Hepatocyte (in vitro differentiated cells): ENCODE measurements around the gene MYO1D. TPM values are rescaled to one million over a fixed set of nuclear protein-coding genes. Genes with fewer than 3 reads are reported as not detected.
A peak's percentile ranks its signal among the peaks of the same experiment; 100 is the strongest.
"Not testable (repeated sequence)": the region's sequence is repeated elsewhere in the genome, so short reads cannot be mapped to it uniquely, and the experiment has no call there.

Experiments
- DNase-seq: peaks from one replicate; pipeline ENCODE4 v3.0.0-alpha.2; 2016; ENCODE audit warnings: low spot score
- H2AFZ ChIP-seq: fragments of 200-600 bp; sonication (generic); 2 replicates; pipeline ENCODE4 v1.6.0; 2016; ENCODE audit warnings: antibody characterized with exemption, mild to moderate bottlenecking
- H3K27ac ChIP-seq: fragments of 200-600 bp; sonication (generic); 2 replicates; pipeline ENCODE4 v1.5.1; 2016; ENCODE audit warnings: mild to moderate bottlenecking
- H3K27me3 ChIP-seq: fragments of 200-600 bp; sonication (generic); 2 replicates; pipeline ENCODE4 v1.6.1; 2016
- H3K36me3 ChIP-seq: fragments of 200-600 bp; sonication (generic); replicated peaks from 2 replicates; pipeline ENCODE4 v1.5.1; 2016; ENCODE audit warnings: low read depth; ENCODE audit not compliant: insufficient read depth
- H3K4me1 ChIP-seq: fragments of 200-600 bp; sonication (generic); 2 replicates; pipeline ENCODE4 v1.5.1; 2016; ENCODE audit warnings: mild to moderate bottlenecking, moderate library complexity; ENCODE audit not compliant: insufficient read depth
- H3K4me2 ChIP-seq: fragments of 200-600 bp; sonication (generic); 2 replicates; pipeline ENCODE4 v1.6.0; 2016
- H3K4me3 ChIP-seq: fragments of 200-600 bp; sonication (generic); 2 replicates; pipeline ENCODE4 v1.5.1; 2016; ENCODE audit warnings: mild to moderate bottlenecking
- H3K79me2 ChIP-seq: fragments of 200-600 bp; sonication (generic); 2 replicates; pipeline ENCODE4 v1.6.0; 2017; ENCODE audit warnings: mild to moderate bottlenecking
- H3K9me2 ChIP-seq: fragments of 200-600 bp; sonication (generic); replicated peaks from 2 replicates; pipeline ENCODE4 v1.6.0; 2017; ENCODE audit warnings: mild to moderate bottlenecking; ENCODE audit not compliant: insufficient read depth
- H3K9me3 ChIP-seq: fragments of 200-600 bp; sonication (generic); 2 replicates; pipeline ENCODE4 v1.5.1; 2016; ENCODE audit warnings: low read depth, mild to moderate bottlenecking
- H4K20me1 ChIP-seq: fragments of 200-600 bp; sonication (generic); 2 replicates; pipeline ENCODE4 v1.6.0; 2016; ENCODE audit warnings: mild to moderate bottlenecking; ENCODE audit not compliant: insufficient read depth, poor library complexity, severe bottlenecking
- CTCF ChIP-seq: fragments of 200-600 bp; sonication (generic); IDR thresholded peaks from 2 replicates; pipeline ENCODE4 v1.5.1; 2016; ENCODE audit warnings: antibody characterized with exemption, mild to moderate bottlenecking; ENCODE audit not compliant: poor library complexity
- EZH2 ChIP-seq: fragments of 200-600 bp; sonication (generic); IDR thresholded peaks from 2 replicates; pipeline ENCODE4 v1.6.1; 2016; ENCODE audit warnings: antibody characterized with exemption, mild to moderate bottlenecking, borderline replicate concordance
- EZH2phosphoT487 ChIP-seq: fragments of 200-600 bp; sonication (generic); IDR thresholded peaks from one replicate; pipeline ENCODE4 v1.6.1; 2018; ENCODE audit warnings: antibody characterized with exemption, mild to moderate bottlenecking, low read depth, moderate library complexity; ENCODE audit not compliant: unreplicated experiment, severe bottlenecking
- WGBS: methylation state at CpG from one replicate; pipeline ENCODE4 v1.1.6; 2016; ENCODE audit warnings: low lambda C conversion rate; ENCODE audit errors: missing lambda C conversion rate; 5-methylcytosine and 5-hydroxymethylcytosine counted together
- polyA plus RNA-seq: library from polyadenylated mRNA; unstranded; fragments of >200 nt; fragmentation: Nextera tagmentation; extraction: Ambion mirVana; gene quantifications from 2 replicates; pipeline ENCODE4 v1.2.1, GENCODE V29; 2016
- total RNA-seq: library from RNA; depleted of rRNA; stranded (reverse); fragments of >200 nt; gene quantifications from 2 replicates; pipeline ENCODE4 v1.2.3, GENCODE V29; 2014

MYO1D gene
- 63.2 and 89.0 TPM in 2 replicates for total RNA-seq
- polyA plus RNA-seq: 34.3 and 36.2 TPM in 2 replicates

DNA sequence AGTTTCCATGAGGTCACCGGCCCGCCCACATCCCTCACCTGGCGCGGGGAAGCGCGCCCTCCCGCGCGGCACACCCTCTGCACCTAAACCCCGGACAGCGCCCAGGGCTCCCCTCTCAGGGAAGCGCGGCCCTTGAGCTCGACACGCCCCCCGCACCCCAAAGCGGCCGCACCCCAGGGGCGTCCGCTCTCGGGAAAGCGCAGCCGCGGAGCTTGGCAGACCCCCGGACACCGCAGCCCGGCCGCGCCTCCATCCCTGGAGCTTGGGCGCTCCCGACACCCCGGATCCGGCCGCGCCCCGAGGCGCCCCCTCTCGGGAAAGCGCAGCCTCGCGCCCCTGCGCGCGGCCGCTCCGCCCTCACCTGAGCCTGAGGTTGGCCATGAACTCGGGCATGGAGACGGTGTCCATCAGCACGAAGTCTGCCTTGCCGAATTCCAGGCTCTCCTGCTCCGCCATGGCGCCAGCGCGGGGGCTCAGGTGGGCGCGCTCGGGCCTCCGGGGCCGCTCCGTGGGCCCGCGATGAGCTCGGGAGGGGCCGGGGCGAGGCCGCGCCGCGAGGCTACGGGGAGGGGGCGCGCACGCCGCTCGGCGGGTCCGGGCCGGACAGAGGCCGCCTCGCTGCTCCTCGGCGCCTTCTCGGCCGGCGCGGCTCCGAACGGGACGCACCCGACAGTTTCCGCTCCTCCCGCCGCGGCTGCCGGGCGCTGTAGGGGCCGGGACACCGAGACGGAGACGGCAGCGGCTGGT is at the start of gene MYO1D:
Gene MYO1D, minus strand, starts transcription at position 708 of the 747 bp plus-strand sequence. Its CDS starts 252 bp downstream, at position 456.
- 1% methylated on average over 38 of the region's 101 CpGs for WGBS
- TF ChIP-seq EZH2 (no peak), EZH2phosphoT487 (no peak), CTCF (peak; percentile 48)
- Histone ChIP-seq H4K20me1 (no peaks in the 10 kb centered on the region), H3K4me3 (peak within 1 kb of the TSS; percentile 97), H3K4me2 (peak within 1 kb of the TSS; percentile 83), H3K9me3 (no peaks in the 10 kb centered on the region), H2AFZ (peak within 1 kb of the TSS; percentile 93), H3K4me1 (peaks cover 9% of the 10 kb centered on the region), H3K79me2 (peaks cover 38% of the 10 kb centered on the region), H3K27ac (peak within 1 kb of the TSS; percentile 99), H3K36me3 (no peaks in the 10 kb centered on the region), H3K27me3 (no peaks in the 10 kb centered on the region), H3K9me2 (no peaks in the 10 kb centered on the region)
- peak; percentile 88 for DNase-seq

GRCh38 chr17:32926183-32926582 is 49.3 kb upstream of the MYO1D start:
- DNase-seq: no peak
- H3K4me3 ChIP-seq: no peak overlapping the region
- no peaks in the 10 kb centered on the region for H3K9me2 ChIP-seq
- no peaks in the 10 kb centered on the region for H3K9me3 ChIP-seq
- H3K27ac ChIP-seq: no peak overlapping the region
- no peaks in the 10 kb centered on the region for H3K36me3 ChIP-seq
- H3K79me2 ChIP-seq: peaks cover 27% of the 10 kb centered on the region
- H3K27me3 ChIP-seq: no peaks in the 10 kb centered on the region
- H4K20me1 ChIP-seq: peaks cover 5% of the 10 kb centered on the region
- no peak overlapping the region for H2AFZ ChIP-seq
- peaks cover 15% of the 10 kb centered on the region for H3K4me1 ChIP-seq
- WGBS: 94% methylated on average over 5 of the region's 5 CpGs
- TF ChIP-seq EZH2: no peak
- TF ChIP-seq CTCF: no peak
- no peak for TF ChIP-seq EZH2phosphoT487
- H3K4me2 ChIP-seq: no peak overlapping the region

DNA sequence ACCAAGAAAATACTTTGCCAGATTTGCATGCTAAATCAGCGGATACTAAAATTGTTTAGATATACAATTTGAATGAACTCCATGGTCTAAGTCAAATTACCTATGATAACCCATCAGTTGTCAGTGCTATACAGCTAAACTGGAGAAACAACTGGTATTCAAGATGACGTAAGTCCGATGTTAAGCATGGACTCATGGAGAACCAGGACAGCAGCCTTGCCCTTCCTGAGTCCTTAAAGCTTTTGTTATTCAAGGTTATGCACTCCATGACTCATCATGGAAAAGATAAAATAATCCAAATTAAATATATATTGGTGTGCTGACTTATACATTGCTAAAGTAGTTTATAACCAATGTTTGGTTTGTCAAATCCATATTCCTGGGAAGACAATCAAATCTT is 47.0 kb upstream of the MYO1D start:
- DNase-seq: not testable (repeated sequence)

GRCh38 chr17:32921017-32921416 is 44.1 kb upstream of the MYO1D start:
- H3K36me3 ChIP-seq: no peaks in the 10 kb centered on the region
- no peaks in the 10 kb centered on the region for H4K20me1 ChIP-seq
- no peak overlapping the region for H3K4me3 ChIP-seq
- no peak overlapping the region for H3K4me2 ChIP-seq
- H2AFZ ChIP-seq: no peak overlapping the region
- H3K9me3 ChIP-seq: no peaks in the 10 kb centered on the region
- no peaks in the 10 kb centered on the region for H3K9me2 ChIP-seq
- H3K27me3 ChIP-seq: no peaks in the 10 kb centered on the region
- H3K79me2 ChIP-seq: no peaks in the 10 kb centered on the region
- no peak overlapping the region for H3K27ac ChIP-seq
- 75% methylated on average over 10 of the region's 10 CpGs for WGBS
- TF ChIP-seq EZH2phosphoT487 (no peak), CTCF (no peak), EZH2 (no peak)
- no peaks in the 10 kb centered on the region for H3K4me1 ChIP-seq
- no peak for DNase-seq

More for the DNA sequence above, 47.0 kb upstream of the MYO1D start:
- H3K4me2 ChIP-seq, H3K4me3 ChIP-seq, H3K79me2 ChIP-seq, H3K4me1 ChIP-seq, H3K9me3 ChIP-seq, H3K9me2 ChIP-seq, H3K27me3 ChIP-seq, H3K27ac ChIP-seq, H4K20me1 ChIP-seq, H2AFZ ChIP-seq, H3K36me3 ChIP-seq: not testable (repeated sequence)
- WGBS: 74% methylated on average over 3 of the region's 3 CpGs
